Rectal smooth muscle tissue (tissue), 1 donor: Measurements from ENCODE around the gene TSPAN14.
"Not testable (repeated sequence)": the region's sequence is repeated elsewhere in the genome, so short reads cannot be mapped to it uniquely, and the experiment has no call there.

Experiments
- H3K27ac ChIP-seq: one replicate; pipeline ENCODE4 v1.7.0; 2013; ENCODE audit warnings: low read depth, low read length, inconsistent platforms
- H3K27me3 ChIP-seq: one replicate; pipeline ENCODE4 v1.7.0; 2013; ENCODE audit warnings: low read length; ENCODE audit not compliant: control insufficient read depth, insufficient read depth
- H3K36me3 ChIP-seq: one replicate; pipeline ENCODE4 v1.7.0; 2013; ENCODE audit warnings: low read length; ENCODE audit not compliant: control insufficient read depth, insufficient read depth
- H3K4me1 ChIP-seq: one replicate; pipeline ENCODE4 v1.7.0; 2013; ENCODE audit warnings: low read length; ENCODE audit not compliant: control insufficient read depth, insufficient read depth
- H3K4me3 ChIP-seq: one replicate; pipeline ENCODE4 v1.7.0; 2013; ENCODE audit warnings: low read length
- H3K9ac ChIP-seq: one replicate; pipeline ENCODE4 v1.7.0; 2013; ENCODE audit warnings: low read length

TSPAN14 gene

DNA sequence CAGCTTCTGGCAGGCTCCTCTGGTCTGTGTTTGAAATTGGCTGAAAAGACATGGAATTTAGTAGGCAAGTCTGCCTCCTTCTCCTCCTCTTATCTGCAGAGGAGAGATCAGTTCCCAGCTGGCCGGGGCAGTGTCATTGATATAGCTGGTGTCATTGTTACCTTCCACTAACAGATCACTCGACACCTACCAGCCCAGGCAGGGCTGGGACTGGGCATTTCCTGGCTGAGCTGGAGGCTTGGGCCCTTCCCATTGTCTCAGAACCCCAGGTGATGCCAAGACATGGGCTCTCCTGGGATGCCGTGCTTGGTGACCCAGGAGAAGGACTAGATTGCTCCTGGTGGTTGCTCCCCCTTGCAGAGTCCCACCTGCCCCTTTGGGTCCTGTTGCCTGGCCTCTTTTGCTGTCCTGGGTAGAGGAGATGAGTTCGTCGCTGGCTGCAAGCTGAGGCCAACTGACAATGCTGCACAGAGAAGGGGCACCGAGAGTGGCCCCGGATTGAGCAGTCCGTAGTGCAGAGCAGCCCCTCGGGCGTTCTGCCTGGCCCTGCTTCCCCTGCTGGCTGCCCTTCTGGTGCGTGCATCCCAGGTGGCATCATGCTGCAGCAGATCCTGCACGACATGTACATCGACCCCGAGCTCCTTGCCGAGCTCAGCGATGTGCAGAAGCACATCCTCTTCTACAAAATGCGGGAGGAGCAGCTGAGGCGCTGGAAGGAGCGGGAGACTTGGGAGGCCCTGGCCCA is 83.8 kb downstream of the TSPAN14 start, which contains the start of gene SH2D4B:
Gene SH2D4B (plus strand): TSS at position 167 of the 745 bp plus-strand sequence. CDS start 430 bp downstream, at position 597.
- Histone ChIP-seq H3K27ac (no peak within 1 kb of the TSS), H3K36me3 (no peaks in the 10 kb centered on the region), H3K9ac (no peak within 1 kb of the TSS), H3K4me3 (no peak within 1 kb of the TSS), H3K4me1 (no peaks in the 10 kb centered on the region), H3K27me3 (no peaks in the 10 kb centered on the region)

- Histone ChIP-seq H3K4me1 (no peaks in the 10 kb centered on the region), H3K36me3 (no peaks in the 10 kb centered on the region), H3K27ac (no peak overlapping the region), H3K9ac (no peak overlapping the region), H3K4me3 (no peak overlapping the region), H3K27me3 (no peaks in the 10 kb centered on the region)
Observed at GRCh38 chr10:80538481-80539185, 84.5 kb downstream of the TSPAN14 start.

DNA sequence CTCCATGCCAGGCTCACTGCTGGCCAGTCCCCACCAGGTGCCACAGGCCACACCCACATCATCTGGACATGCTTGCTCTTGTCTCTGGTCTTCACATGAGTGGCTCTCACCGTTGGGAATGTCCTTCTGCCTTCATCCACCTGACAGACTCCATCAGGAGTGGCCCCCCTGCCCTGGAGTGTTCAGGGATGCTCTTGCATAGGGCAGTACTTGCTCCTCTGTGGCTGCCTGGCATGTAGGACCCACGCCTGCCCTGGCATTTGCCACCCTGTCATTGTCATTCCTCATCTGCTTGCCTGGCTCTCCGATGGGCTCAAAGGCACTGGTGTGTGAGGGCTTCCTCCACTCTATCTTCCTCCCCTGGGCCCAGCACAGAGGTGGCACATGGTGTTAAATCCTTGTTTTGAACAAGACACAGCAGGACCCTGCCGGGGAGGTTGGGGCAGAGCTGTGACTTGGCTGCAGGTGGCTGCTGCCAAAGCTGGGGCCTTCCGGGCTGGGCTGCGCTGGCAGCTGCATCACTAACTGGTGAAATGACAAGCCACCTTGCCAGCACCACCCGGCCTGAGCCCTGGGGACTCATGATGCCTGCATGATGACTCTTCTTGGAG is 85.4 kb downstream of the TSPAN14 start:
- Histone ChIP-seq H3K27ac (no peak overlapping the region), H3K9ac (no peak overlapping the region), H3K27me3 (no peaks in the 10 kb centered on the region), H3K36me3 (no peaks in the 10 kb centered on the region), H3K4me3 (no peak overlapping the region), H3K4me1 (no peaks in the 10 kb centered on the region)

GRCh38 chr10:80540136-80540535 is 86.0 kb downstream of the TSPAN14 start:
- no peak overlapping the region for H3K27ac ChIP-seq
- no peaks in the 10 kb centered on the region for H3K36me3 ChIP-seq

DNA sequence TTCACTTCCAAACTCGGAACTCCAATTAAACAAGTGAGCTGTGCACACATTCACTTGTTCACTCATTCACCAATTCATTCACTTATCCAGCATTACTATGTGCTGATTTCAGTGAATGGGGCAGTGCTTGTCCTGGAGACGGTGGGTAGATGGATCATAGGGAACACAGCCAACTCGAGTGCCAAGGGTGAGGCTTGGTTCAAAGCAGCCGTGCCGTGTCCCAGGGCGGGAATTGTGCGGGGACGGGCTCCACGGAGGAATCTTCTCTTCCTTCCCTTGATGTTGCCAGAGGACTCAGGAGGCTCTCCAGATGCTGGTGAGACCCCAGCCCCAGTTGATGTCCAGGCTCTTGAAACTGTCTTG is 86.5 kb downstream of the TSPAN14 start:
- H3K9ac ChIP-seq, result no peak overlapping the region
- H3K27ac ChIP-seq, result no peak overlapping the region
- no peak overlapping the region for H3K4me3 ChIP-seq
- no peaks in the 10 kb centered on the region for H3K4me1 ChIP-seq
- H3K27me3 ChIP-seq, result no peaks in the 10 kb centered on the region
- no peaks in the 10 kb centered on the region for H3K36me3 ChIP-seq

More at GRCh38 chr10:80540136-80540535, 86.0 kb downstream of the TSPAN14 start:
- H3K4me1 ChIP-seq, result no peaks in the 10 kb centered on the region
- H3K9ac ChIP-seq, result no peak overlapping the region
- no peak overlapping the region for H3K4me3 ChIP-seq
- no peaks in the 10 kb centered on the region for H3K27me3 ChIP-seq

DNA sequence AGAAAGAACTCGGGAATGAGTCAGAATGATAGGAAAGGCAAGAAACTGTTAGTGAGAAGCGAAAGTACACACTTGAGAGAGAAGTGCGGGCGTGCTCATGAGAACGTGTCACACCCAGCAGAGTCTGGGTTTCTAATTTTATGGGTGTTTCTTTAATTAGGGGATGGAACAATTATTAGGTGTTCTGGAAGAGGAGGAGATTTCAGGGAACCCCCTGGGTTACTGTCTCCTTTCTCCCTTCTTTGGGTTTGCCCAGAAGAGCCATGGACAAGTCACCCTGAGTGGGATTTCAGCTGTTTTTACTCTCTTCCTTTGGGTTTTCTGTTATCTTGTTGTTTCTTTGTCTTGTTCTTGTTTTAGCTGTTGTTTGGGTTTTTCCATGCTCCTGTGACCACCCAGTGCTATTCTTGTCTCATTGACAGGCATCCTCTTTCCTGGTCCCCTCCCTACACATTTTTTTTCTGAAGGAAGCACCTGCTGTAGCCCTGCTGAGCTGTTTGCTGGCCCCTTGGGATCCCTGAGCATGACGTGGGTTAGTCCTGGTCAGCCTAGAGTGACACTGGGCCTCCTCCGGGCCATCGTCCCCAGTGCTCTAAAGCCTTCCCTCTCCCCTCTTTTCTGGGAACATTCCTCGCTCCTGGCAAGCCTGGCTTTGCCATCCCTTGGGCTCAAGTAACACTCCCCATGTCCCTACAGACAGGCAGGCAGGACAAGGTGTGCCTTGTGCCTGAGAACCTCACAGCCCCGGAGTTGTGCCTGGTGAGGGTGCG is 87.1 kb downstream of the TSPAN14 start:
- H3K27me3 ChIP-seq, result no peaks in the 10 kb centered on the region
- H3K36me3 ChIP-seq, result no peaks in the 10 kb centered on the region
- no peak overlapping the region for H3K4me3 ChIP-seq
- no peak overlapping the region for H3K27ac ChIP-seq
- H3K4me1 ChIP-seq, result no peaks in the 10 kb centered on the region
- no peak overlapping the region for H3K9ac ChIP-seq

DNA sequence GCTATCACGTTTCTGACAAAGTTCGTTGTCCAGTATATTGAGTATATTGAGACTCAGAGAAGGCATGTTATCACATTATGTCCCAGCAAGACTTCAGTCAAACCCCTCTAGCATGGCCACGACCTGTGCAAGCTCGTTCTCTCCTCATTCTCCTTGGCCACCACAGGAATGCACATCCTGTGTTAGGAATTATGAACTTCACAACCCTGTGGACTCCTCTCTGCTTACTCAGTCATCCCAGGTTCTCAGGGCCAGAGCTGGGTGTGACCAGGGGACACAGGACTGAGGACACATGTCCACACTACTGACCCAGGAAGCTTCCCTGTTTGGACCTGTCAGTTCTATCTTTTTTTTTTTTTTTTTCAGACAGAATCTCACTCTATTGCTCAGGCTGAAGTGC is 87.9 kb downstream of the TSPAN14 start:
- H3K4me1 ChIP-seq, result no peaks in the 10 kb centered on the region
- H3K9ac ChIP-seq, result no peak overlapping the region
- no peaks in the 10 kb centered on the region for H3K27me3 ChIP-seq
- H3K4me3 ChIP-seq, result no peak overlapping the region
- no peaks in the 10 kb centered on the region for H3K36me3 ChIP-seq
- H3K27ac ChIP-seq, result no peak overlapping the region

- Histone ChIP-seq H3K36me3 (no peaks in the 10 kb centered on the region), H3K27ac (no peak overlapping the region), H3K27me3 (no peaks in the 10 kb centered on the region), H3K4me3 (no peak overlapping the region), H3K4me1 (no peaks in the 10 kb centered on the region), H3K9ac (no peak overlapping the region)
Observed at GRCh38 chr10:80542652-80543318, 88.7 kb downstream of the TSPAN14 start.

DNA sequence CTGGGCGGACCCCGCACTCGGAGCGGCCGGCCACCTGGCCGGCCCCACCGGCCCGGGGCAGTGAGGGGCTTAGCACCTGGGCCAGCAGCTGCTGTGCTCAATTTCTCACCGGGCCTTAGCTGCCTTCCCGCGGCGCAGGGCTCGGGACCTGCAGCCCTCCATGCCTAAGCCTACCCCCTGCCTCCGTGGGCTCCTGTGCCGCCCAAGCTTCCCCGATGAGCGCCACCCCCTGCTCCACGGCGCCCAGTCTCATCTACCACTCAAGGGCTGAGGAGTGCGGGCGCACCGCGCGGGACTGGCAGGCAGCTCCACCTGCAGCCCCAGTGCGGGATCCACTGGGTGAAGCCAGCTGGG is 89.2 kb downstream of the TSPAN14 start:
- not testable (repeated sequence) for H3K27me3 ChIP-seq, H3K4me3 ChIP-seq, H3K4me1 ChIP-seq, H3K36me3 ChIP-seq, H3K27ac ChIP-seq, H3K9ac ChIP-seq

DNA sequence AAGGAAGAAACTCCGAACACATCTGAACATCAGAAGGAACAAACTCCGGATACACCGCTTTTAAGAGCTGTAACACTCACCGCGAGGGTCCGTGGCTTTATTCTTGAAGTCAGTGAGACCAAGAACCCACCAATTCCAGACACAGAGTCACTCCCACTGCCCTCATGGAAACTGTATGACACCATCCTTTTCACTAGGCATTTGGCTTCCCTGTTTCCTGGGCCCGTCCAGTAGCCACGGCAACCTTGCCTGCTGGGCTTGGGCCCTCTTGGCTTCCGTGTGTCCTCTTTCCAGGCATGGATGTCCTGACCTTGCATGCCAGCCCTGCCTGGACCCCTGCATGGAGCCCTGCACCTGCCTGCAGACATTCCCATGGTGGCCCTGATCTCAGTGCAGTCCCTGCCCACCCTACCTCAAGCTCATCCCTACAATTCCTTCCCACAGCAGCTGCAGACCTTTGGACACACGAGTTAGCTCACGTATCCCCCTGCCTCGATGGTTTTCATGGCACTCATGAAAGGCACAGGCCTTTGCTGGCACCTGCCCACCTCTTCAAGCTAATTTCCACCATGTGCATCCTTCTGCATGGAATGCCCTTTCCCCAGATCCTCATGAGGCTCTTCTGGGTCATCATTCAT is 90.3 kb downstream of the TSPAN14 start:
- no peaks in the 10 kb centered on the region for H3K36me3 ChIP-seq
- H3K9ac ChIP-seq, result no peak overlapping the region
- H3K27me3 ChIP-seq, result no peaks in the 10 kb centered on the region
- H3K27ac ChIP-seq, result no peak overlapping the region
- H3K4me3 ChIP-seq, result no peak overlapping the region
- H3K4me1 ChIP-seq, result no peaks in the 10 kb centered on the region

GRCh38 chr10:80545258-80545881 is 91.3 kb downstream of the TSPAN14 start:
- H3K27ac ChIP-seq, result no peak overlapping the region
- H3K4me3 ChIP-seq, result no peak overlapping the region
- no peaks in the 10 kb centered on the region for H3K4me1 ChIP-seq
- H3K27me3 ChIP-seq, result no peaks in the 10 kb centered on the region
- H3K36me3 ChIP-seq, result no peaks in the 10 kb centered on the region
- H3K9ac ChIP-seq, result no peak overlapping the region
